ENCODE data around the gene FAM171A1. TPM values are rescaled to one million over a fixed set of nuclear protein-coding genes. Genes with fewer than 3 reads are reported as not detected.
"Not testable (repeated sequence)": the region's sequence is repeated elsewhere in the genome, so short reads cannot be mapped to it uniquely, and the experiment has no call there.

Gene FAM171A1
- polyA plus RNA-seq, 4 donors = 83.4 to 100 (median 91.7) TPM

DNA sequence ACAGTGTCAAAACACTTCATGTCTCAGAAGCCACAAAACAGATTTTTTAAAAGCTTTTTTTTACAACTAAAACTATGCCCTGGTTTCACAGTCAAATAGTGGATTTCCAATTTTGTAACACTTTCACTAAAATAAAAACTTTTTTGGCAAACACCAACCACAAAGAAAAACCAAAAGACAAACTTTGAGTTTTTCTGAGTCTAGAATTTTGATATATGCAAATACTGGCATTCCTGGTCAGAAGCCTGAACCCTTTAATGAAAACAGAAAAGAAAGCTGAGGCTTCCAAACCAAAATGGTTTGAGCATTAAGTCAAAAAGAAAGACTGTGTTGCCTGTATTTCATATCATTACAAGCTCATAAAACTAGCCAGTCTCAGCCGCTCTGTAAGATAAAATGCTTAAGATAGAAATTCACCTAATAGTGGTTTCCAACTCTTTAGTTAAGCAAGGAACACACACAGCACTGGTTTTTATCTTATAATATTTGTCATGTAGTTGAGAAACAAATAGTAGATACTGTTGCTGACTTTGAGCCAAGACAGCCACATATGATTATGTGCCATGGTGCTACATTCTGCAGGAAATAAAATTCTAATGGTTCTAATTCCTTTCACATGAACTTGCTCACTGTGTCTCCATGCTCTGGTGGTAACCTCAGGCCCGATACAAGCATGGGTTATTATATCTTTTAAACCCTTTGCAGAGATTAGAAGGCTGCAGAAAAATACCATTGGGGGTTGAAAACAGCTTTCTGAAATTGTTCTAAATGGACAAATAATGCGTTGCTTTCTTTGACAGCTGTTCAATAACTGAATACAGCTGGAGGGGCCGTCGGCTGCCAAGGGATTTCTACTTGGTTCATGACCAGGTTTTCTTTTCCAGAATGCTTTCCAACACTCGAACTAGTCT, 49.4 kb downstream of the FAM171A1 start:
- no peak for DNase-seq (ENCODE audit: low read depth in 4 of 4, low spot score in 2 of 4)

DNA sequence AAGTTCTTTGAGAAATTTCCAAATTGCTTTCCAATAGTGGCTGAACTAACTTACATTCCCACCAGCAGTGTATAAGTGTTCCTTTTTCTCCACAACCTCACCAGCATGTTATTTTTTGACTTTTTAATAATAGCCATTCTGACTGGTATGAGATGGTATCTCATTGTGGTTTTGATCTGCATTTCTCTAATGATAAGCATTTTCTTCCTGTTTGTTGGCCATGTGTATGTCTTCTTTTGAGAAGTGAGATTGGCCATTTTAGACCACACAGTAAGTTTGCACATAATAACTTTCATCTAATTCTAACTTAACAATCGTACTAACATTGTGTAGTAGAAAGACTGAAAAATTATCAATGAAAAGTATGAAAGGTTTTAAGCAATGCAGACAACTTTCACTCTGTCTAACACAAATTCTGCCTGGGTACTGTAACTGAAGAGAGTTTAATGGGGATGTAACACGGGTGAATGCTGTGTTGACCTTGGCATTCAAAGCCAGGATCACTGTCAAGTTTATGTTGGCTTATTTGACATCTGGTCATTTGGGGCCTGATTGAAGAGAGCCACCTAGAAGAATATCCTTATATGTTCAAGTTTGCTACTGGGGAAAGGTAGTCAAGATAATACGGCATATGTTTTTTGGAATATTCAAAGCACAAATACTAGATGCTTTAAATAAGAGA, 50.4 kb downstream of the FAM171A1 start:
- DNase-seq (ENCODE audit: low read depth in 4 of 4, low spot score in 2 of 4) = no peak

DNA sequence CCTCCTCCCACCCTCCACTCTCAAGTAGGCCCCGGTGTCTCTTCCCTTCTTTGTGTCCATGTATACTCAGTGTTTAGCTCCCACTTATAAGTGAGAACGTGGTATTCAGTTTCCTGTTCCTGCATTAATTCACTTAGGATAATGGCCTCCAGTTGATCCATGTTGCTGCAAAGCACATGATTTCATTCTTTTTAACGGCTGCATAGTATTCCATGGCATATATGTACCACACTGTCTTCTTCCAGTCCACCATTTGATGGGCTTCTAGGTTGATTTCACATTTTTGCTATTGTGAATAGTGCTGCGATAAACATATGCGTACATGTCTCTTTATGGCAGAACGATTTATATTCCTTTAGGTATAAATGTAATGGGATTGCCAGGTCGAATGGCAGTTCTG, 51.0 kb downstream of the FAM171A1 start:
- no peak for DNase-seq (ENCODE audit: low read depth in 4 of 4, low spot score in 2 of 4)

DNA sequence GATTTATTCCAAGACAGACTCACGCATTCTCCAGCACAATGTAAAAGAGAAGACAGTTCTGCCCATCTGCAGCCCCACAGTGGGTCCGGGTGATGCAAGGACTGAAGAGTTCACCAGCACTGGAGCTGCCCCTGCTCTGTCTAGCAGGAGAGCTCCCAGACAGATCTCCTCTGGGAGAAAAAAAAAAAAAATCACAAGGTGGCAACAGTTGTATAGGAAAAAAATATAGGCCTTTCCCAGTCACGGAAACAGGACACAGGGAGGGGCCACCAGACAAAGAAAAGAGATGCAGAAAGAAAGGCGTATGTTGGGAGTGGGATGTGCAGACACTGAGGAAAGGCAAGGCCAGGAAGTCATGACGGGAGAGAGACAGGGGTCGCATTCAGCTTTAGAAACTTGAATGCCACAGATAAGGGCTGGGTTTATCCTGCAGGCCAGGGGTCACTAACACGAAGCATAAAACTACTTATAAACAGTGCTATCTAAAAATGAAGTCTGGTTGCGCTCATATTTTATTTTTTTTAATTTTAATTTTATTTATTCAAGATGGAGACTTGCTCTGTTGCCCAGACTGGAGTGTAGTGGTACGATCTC, 54.1 kb downstream of the FAM171A1 start:
- DNase-seq (ENCODE audit: low read depth in 4 of 4, low spot score in 2 of 4) = no peak

DNA sequence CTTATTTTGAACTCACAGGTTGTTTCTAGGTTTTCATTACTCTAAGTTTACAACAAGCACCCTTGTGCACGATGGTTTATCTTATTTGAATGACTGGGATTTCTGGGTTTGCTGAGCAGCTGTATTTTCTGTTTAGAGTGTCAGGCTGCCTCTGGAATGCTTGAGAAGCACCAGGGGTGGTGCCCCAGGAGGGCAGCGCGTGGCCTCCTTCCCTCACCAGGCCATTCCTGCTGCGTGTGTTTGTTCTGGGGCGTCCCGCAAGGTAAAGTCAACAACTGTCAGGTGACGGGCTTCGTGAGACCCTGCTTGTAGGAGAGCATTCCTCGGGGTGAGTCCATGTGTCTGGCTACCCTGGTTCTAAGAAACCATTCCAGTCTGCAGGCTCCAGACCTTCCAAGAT, 54.9 kb downstream of the FAM171A1 start:
- no peak for DNase-seq (ENCODE audit: low read depth in 4 of 4, low spot score in 2 of 4)

DNA sequence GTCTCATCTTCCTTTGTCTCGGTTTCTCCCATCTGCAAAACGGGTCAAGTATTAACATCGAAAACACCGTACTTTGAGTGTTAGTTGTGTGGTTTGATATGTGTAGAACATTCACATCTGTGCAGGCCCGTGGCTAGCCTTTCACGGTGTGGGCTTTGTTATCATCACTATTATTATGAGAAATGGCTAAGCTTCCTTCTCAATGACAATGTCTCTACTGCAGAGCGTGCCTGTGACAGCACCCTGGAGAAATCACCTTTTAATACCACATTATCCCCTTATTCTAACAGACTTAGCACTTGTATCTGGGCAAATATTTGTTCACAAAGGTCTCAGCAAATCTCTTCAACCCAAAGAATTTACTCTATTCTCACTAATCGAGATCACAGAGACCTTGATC, 55.8 kb downstream of the FAM171A1 start:
- no peak for DNase-seq (ENCODE audit: low read depth in 4 of 4, low spot score in 2 of 4)

DNA sequence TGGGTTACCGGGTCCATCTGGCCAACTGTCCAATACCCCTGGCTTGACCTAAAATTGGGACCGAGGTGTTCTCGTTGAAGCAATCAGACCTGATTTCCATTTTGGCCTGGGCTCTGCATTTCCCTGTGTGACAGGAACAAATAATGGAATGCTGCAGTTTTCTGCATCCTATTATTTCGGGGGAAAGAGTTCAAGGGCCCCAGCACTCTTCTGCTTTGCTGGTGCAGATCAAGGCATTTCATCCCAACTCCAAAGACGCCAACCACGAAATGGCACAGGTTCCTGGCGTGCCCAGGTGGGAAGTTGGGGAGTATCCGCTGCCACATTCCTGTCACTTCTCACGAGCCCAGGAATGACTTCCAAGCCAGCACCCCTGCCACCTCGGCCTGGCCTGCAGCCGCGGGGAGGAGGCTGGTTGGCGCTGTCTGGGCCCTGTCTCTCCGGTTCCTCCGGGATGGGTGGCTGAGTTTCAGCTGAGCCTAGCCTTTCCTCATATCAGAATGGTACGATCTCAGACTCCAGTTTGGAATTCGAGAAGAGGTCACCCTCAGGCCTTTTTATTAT, 56.5 kb downstream of the FAM171A1 start:
- no peak for DNase-seq (ENCODE audit: low read depth in 4 of 4, low spot score in 2 of 4)

DNA sequence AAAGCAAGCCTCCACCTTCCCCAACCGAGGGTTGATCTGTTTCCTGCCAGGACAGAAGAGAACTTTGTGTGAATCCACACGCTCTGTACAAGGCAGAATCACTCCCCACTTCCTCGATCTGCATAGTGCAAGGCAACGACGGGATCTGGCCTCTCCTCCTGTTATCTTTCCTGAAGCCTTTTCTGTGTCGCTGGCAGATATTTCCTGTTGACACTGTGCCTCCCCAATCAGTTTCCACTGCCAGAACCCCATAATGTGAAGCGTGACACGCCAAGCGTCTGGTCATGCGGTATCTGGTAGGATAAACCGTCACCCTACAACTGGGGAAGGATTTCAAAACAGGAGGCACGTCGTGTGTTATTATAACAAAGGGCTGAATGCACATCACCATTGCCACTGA, 57.2 kb downstream of the FAM171A1 start:
- DNase-seq (ENCODE audit: low read depth in 4 of 4, low spot score in 2 of 4) = no peak

DNA sequence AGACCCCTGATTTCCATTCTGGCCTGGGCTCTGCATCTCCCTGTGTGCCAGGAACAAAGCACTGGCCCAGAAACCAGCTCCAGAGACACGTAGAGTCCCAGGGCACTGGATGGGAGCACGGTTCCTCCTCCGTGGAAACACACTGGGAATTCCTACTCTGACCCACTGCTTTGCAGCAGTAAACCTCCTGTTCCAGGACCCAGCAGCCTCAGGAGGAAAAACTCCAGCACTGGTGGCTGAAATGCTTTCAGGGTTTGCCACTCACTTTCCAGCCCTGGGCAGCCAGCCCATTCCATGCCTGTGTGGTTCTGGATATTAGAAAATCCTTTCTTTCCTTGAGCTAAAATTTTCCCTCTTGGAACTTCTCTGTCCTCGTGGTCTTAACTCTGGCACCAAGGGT, 58.0 kb downstream of the FAM171A1 start:
- DNase-seq (ENCODE audit: low read depth in 4 of 4, low spot score in 2 of 4) = no peak

DNA sequence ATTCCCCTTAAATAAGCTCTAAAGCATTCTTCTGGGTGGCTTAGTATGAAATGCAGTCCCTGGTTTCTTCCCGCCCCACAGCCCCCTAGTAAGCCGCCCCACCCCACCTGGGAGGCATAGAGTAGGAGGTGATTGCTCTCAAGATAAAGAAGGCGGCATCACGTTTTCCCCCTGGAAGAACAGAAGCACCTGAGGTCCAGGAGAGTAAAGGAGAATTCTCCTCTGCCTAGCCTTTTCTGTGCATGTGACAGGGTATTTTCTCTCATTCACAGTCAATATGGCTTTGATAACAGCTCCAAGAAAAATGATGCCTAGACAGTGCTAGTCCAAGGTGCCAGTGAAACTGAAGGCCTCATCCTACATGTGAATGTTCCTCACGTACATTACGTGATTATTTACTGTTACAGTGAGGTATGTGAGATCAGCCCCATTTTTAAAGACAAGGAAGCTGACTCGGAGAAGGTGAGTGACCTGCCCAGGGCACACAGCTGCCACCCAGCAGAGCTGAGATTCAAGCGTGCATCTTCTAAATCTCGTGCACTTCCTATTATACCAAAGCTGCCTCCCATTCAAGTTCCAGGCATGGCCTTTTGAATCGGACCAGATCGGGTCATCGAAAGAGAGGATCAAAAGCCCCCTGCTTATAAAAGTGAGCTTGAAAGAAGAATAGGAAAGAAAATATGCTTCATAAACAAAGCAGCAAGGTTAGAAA, 59.4 kb downstream of the FAM171A1 start:
- no peak for DNase-seq (ENCODE audit: low read depth in 4 of 4, low spot score in 2 of 4)

DNA sequence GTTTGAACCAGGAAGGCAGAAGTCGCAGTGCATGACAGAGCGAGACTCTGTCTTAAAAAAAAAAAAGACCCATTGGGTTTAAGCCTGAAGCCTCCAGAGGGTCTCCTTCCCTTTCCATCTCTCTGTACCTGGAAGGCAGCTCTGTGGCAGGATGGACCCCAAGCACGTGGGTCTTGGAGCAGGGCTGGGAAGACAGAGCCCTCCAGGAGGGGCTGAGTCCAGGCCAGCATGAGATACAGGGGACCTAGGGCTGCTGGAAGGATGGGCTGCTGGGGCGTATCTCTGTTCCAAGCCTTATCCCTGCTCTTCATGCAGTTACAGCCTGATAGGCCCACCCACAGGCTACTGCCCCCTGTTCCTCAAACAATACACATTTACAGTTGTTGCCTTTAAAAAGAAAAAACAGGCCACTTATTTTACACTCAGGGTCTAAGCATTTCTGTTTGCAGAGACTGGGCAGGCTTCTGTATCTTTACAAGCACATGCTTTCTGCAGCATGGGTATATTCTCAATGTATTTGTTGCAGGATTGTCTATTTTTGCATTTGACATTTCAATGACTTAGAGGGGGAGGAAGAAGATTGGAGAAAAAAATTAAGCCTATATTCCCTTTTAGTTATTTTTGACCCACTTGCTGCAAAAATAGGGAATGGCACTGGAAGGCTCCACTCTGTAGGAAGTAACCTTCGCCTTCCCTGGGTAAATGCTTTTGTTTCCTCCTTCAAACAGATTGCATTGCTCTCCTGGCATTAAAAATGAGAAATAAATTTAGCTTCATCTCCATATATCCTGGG, 60.1 kb downstream of the FAM171A1 start:
- DNase-seq (ENCODE audit: low read depth in 4 of 4, low spot score in 2 of 4) = no peak

DNA sequence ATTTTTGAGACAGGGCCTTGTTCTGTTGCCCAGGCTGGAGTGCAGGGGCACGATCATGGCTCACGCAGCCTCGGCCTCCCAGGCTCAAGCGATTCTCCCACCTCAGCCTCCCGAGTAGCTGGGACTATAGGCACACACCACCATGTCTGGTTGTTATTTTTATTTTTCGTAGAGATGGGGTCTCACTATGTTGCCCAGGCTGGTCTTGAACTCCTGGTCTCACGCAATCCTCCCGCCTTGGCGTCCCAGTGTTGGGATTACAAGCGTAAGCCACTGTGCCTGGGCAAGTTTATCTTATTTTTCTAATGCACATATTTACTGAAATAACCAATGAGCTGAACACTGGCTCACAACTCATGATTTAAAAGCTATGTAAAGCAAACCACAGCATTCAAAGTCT, 61.9 kb downstream of the FAM171A1 start:
- no peak for DNase-seq (ENCODE audit: low read depth in 4 of 4, low spot score in 2 of 4)

DNA sequence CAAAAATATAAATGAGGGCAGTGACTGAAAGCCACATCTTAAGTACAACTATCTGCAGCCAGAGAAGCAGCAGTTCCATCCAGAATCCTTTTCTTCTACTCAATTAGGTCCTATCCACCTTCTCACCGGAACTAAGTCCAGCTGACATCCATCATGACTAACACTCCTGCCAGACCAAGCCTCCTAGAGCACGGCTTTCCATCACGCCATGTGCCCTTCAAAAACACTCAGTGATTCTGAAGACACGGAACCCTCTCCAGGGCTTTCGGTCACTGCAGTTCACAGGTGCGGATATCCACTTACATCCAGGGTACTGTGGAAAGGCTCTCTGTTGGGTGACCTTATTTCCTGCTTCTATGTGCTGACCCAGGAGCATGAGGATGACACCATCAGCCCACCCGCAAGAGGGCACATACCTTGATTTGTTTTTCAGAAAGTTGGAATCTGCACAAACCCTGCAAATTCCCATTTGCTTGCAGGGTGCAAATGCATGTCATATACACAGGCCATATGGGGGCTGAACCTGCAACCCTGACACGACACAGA, 64.3 kb downstream of the FAM171A1 start:
- no peak for DNase-seq (ENCODE audit: low read depth in 4 of 4, low spot score in 2 of 4)

DNA sequence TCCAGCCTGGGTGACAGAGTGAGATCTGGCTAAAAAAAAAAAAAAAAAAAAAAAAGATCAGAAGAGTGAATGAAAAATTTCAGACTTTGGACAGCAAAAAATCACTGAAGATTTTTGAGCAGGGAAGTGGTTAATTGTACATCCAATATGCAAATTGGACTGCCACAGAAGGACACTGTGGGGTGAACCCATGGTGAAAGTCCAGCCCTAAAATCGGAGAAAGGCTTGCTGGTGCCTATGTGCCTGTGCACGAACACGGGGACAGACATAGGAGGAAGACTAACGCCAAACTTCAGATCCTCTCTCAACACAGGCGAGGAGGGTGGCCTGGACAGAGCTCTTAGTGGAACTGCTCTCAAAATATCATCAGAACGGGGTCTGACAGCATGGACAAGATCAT, 65.5 kb downstream of the FAM171A1 start:
- DNase-seq (ENCODE audit: low read depth in 4 of 4, low spot score in 2 of 4) = no peak

DNA sequence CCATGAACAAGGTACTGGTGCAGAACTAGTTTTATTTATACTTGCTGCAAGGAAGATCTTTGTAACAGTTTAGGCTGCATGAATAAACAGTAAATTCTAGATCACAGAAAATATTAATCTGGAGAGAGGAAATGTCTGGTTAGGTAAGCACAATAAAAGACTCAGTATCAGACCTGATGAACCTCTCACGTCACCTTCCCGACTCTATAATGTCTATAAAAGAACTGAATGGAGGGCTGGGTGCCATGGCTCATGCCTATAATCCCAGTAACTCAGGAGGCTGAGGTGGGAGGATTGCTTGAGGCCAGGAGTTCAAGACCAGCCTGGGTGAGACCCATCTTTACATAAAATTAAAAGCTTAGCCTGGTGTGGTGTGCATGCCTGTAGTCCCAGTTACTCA, 65.9 kb downstream of the FAM171A1 start:
- DNase-seq (ENCODE audit: low read depth in 4 of 4, low spot score in 2 of 4) = no peak

DNA sequence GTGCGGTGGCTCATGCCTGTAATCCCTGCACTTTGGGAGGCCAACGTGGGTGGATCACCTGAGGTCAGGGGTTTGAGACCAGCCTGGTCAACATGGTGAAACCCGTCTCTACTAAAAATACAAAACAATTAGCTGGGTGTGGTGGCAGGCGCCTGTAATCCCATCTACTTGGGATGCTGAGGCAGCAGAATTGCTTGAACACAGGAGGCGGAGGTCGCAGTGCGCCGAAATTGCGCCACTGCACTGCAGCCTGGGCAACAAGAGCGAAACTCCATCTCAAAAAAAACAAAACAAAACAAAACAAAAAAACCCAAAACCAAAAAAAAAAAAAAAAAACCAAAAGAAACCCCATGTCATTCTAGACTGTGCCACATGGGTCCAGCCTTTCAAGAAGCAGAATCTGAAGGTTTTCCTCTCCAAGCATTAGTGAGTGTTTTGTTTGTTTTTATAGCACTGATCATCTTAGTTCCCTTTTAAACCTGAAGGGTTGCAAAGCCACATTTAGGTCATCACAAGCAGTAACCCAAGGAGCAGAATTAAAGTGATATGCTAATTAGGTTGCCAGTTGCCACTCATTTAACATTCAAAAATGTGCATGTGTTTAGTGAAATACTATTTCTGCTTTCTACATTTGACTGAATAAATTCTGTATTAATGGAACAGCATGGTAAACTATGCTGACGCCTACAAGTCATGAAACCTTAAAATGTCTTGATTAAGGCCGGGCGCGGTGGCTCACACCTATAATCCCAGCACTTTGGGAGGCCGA, 68.7 kb downstream of the FAM171A1 start:
- DNase-seq (ENCODE audit: low read depth in 4 of 4, low spot score in 2 of 4) = not testable (repeated sequence)

DNA sequence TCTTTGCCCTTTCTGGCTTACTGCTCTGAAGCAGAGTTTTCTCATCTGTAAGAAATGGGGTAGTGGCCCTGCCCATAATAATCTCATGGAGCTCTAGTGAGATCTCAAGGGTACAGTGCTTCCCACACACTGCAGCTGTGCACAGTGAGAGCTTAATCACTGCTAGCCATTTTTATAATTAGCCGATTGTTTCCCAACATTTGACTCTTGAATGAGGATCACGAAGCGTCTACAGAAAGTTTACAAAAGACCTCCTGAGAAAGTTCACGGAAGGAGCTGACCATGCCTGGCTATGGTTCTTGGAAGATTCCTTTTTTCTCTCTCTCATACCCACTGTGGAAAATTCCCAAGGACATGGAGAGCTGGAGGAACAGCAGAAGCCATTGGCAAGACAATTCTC, 70.4 kb downstream of the FAM171A1 start:
- DNase-seq (ENCODE audit: low read depth in 4 of 4, low spot score in 2 of 4) = no peak

DNA sequence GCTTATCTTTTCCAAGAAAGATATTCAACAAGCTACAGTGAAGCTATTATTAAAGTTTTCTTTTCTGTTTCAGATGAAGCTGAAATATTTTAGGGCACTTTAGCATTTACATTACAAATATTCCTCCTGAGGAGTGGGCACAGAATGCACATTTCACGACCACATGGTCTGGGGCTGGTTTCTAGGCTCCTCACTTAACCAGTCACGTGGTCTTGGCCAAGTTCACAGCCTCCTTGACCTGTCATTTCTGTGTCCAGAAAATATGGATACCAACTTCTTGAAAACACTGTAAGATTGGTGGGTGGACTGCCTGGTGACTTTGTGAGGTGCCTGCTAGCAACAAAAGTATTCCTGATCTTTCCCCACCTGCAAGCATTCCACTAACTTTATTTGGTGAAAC, 70.9 kb downstream of the FAM171A1 start:
- DNase-seq (ENCODE audit: low read depth in 4 of 4, low spot score in 2 of 4) = no peak

DNA sequence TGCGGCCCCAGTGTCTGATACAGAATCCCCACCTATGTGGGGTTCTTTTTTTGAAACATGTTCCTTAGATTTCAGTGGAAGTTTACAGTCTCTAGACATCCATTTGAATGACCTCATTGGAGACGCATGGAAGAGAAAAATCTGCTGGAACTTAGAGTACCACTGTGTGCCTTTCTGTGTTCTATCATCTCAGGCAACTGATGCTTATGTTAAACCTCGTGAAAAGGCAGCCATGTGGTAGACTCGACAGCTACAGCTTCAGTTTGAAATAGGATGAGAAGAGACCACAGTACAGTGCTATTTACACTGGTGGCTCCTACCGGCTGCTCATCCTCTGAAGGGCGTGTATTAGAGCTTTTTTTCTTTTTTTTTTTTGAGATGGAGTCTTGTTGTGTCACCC, 74.4 kb downstream of the FAM171A1 start:
- DNase-seq (ENCODE audit: low read depth in 4 of 4, low spot score in 2 of 4) = no peak

All from left renal cortex interstitium (tissue), 4 donors.